ENCODE results near the gene PLXDC1. TPM values are rescaled to one million over a fixed set of nuclear protein-coding genes. Genes with fewer than 3 reads are reported as not detected.

Gene PLXDC1
- total and polyA plus RNA-seq, 2 experiments from 2014 or later, result 0.28 to 0.91 TPM

DNA sequence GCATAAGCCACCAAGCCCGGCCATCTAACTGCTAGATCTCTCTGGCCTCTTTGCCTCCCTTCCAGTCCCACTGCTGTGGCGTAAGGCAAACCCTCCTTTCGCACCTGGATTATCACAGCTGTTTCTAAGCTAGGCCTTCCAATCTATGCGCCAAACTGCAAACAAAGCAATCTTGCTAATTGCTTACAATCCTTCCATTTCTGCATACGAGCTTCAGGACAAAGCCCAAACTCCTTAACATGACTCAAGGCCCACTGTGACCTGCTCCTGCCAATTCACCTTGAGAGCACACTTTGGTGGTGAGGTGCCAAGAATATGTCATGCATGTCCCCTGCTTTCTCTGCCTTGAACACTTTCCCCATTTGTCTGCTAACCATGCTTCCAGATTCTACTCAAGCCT is 20.5 kb upstream of the PLXDC1 start (continued):
- TF ChIP-seq, protein P1, sequence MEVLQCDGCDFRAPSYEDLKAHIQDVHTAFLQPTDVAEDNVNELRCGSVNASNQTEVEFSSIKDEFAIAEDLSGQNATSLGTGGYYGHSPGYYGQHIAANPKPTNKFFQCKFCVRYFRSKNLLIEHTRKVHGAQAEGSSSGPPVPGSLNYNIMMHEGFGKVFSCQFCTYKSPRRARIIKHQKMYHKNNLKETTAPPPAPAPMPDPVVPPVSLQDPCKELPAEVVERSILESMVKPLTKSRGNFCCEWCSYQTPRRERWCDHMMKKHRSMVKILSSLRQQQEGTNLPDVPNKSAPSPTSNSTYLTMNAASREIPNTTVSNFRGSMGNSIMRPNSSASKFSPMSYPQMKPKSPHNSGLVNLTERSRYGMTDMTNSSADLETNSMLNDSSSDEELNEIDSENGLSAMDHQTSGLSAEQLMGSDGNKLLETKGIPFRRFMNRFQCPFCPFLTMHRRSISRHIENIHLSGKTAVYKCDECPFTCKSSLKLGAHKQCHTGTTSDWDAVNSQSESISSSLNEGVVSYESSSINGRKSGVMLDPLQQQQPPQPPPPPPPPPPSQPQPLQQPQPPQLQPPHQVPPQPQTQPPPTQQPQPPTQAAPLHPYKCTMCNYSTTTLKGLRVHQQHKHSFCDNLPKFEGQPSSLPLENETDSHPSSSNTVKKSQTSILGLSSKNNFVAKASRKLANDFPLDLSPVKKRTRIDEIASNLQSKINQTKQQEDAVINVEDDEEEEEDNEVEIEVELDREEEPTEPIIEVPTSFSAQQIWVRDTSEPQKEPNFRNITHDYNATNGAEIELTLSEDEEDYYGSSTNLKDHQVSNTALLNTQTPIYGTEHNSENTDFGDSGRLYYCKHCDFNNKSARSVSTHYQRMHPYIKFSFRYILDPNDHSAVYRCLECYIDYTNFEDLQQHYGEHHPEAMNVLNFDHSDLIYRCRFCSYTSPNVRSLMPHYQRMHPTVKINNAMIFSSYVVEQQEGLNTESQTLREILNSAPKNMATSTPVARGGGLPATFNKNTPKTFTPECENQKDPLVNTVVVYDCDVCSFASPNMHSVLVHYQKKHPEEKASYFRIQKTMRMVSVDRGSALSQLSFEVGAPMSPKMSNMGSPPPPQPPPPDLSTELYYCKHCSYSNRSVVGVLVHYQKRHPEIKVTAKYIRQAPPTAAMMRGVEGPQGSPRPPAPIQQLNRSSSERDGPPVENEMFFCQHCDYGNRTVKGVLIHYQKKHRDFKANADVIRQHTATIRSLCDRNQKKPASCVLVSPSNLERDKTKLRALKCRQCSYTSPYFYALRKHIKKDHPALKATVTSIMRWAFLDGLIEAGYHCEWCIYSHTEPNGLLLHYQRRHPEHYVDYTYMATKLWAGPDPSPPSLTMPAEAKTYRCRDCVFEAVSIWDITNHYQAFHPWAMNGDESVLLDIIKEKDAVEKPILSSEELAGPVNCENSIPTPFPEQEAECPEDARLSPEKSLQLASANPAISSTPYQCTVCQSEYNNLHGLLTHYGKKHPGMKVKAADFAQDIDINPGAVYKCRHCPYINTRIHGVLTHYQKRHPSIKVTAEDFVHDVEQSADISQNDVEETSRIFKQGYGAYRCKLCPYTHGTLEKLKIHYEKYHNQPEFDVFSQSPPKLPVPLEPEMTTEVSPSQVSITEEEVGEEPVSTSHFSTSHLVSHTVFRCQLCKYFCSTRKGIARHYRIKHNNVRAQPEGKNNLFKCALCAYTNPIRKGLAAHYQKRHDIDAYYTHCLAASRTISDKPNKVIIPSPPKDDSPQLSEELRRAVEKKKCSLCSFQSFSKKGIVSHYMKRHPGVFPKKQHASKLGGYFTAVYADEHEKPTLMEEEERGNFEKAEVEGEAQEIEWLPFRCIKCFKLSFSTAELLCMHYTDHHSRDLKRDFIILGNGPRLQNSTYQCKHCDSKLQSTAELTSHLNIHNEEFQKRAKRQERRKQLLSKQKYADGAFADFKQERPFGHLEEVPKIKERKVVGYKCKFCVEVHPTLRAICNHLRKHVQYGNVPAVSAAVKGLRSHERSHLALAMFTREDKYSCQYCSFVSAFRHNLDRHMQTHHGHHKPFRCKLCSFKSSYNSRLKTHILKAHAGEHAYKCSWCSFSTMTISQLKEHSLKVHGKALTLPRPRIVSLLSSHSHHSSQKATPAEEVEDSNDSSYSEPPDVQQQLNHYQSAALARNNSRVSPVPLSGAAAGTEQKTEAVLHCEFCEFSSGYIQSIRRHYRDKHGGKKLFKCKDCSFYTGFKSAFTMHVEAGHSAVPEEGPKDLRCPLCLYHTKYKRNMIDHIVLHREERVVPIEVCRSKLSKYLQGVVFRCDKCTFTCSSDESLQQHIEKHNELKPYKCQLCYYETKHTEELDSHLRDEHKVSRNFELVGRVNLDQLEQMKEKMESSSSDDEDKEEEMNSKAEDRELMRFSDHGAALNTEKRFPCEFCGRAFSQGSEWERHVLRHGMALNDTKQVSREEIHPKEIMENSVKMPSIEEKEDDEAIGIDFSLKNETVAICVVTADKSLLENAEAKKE (CRISPR knock-in tag; IDR thresholded peaks at IDR 0.05), result no peak
- TF ChIP-seq CREB1 (CRISPR knock-in tag; IDR thresholded peaks at IDR 0.05; ENCODE audit: low read depth), result no peak

DNA sequence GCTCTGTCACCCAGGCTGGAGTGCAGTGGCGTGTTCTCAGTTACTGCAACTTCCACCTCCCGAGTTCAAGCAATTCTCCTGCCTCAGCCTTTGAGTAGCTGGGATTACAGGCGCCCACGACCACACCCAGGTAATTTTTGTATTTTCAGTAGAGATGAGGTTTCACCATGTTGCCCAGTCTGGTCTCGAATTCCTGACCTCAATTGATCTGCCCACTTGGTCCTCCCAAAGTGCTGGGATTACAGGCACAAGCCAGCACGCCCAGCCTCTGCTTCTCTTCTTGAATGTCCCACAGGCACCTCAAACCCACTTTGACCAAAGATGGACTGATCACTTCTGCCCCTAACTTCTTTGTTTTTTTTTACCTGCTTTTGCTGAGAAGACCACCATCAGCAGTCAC is 19.1 kb upstream of the PLXDC1 start:
- H4K20me1 ChIP-seq (replicated peaks; ENCODE audit: insufficient read depth), result no peaks in the 10 kb centered on the region
- H3K27ac ChIP-seq (ENCODE audit: low read depth), result no peak overlapping the region
- Mint-ChIP-seq H3K9me3 (peaks cover 9% of the 10 kb centered on the region; the same call in 2 of the 3 replicates), H3K27ac (no peak overlapping the region), H3K4me3 (no peak overlapping the region), H3K4me1 (peaks cover 32% of the 10 kb centered on the region), H3K36me3 (ENCODE audit: low read depth) (peaks cover 10% of the 10 kb centered on the region; the same call in 1 of the 3 replicates), H3K27me3 (ENCODE audit: insufficient read depth, low read depth, poor library complexity) (peaks cover 20% of the 10 kb centered on the region)
- H3K9me2 ChIP-seq (ENCODE audit: insufficient read depth), result no peaks in the 10 kb centered on the region
- DNase-seq (ENCODE audit: low spot score) (no peak), ATAC-seq (no peak)
- peaks cover 8% of the 10 kb centered on the region for H3F3A ChIP-seq (replicated peaks; ENCODE audit: low read depth)
- H3K27me3 ChIP-seq (ENCODE audit: insufficient read depth), result peaks cover 26% of the 10 kb centered on the region
- H3K4me3 ChIP-seq, result no peak overlapping the region
- peaks cover 32% of the 10 kb centered on the region for H3K4me1 ChIP-seq (ENCODE audit: insufficient read depth)
- no peaks in the 10 kb centered on the region for H3K36me3 ChIP-seq (ENCODE audit: insufficient read depth)
- TF ChIP-seq EZH2 (IDR thresholded peaks at IDR 0.05; ENCODE audit: low read depth, unreplicated experiment), result no peak
- TF ChIP-seq ZNF114 (CRISPR knock-in tag; IDR thresholded peaks at IDR 0.05), result no peak
- no peak overlapping the region for H3K4me2 ChIP-seq
- H3K79me2 ChIP-seq (replicated peaks; ENCODE audit: insufficient read depth), result no peaks in the 10 kb centered on the region
- H2AFZ ChIP-seq, result no peak overlapping the region

DNA sequence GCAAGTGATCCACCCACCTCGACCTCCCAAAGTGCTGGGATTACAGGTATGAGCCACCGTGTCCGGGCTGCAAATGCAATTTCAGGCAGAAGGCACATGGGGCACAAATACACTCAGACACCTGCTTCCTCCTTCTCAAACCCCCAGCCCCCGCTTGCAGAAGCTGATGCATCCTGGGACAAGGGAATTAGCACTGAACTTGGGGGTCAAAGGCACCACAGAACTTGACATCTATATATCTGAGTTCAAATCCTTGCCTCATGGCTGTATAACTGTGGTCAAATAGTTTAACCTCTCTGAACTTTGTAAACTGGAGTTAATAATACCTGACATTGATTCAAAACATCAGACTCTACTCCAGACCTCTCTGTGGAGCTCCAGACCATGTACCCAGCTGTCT is 18.7 kb upstream of the PLXDC1 start:
- no peaks in the 10 kb centered on the region for H3K9me2 ChIP-seq (ENCODE audit: insufficient read depth)
- no peaks in the 10 kb centered on the region for H4K20me1 ChIP-seq (replicated peaks; ENCODE audit: insufficient read depth)
- Mint-ChIP-seq H3K27me3 (ENCODE audit: insufficient read depth, low read depth, poor library complexity) (peaks cover 24% of the 10 kb centered on the region), H3K36me3 (ENCODE audit: low read depth) (peaks cover 9% of the 10 kb centered on the region; the same call in 1 of the 3 replicates), H3K4me3 (no peak overlapping the region), H3K9me3 (peaks cover 9% of the 10 kb centered on the region; the same call in 2 of the 3 replicates), H3K4me1 (peaks cover 28% of the 10 kb centered on the region), H3K27ac (no peak overlapping the region)
- peaks cover 8% of the 10 kb centered on the region for H3F3A ChIP-seq (replicated peaks; ENCODE audit: low read depth)
- no peaks in the 10 kb centered on the region for H3K36me3 ChIP-seq (ENCODE audit: insufficient read depth)
- H3K4me2 ChIP-seq, result no peak overlapping the region
- no peak overlapping the region for H2AFZ ChIP-seq
- peaks cover 30% of the 10 kb centered on the region for H3K4me1 ChIP-seq (ENCODE audit: insufficient read depth)
- H3K27me3 ChIP-seq (ENCODE audit: insufficient read depth), result peaks cover 30% of the 10 kb centered on the region
- H3K27ac ChIP-seq (ENCODE audit: low read depth), result no peak overlapping the region
- DNase-seq (ENCODE audit: low spot score) (no peak), ATAC-seq (no peak)
- no peak overlapping the region for H3K4me3 ChIP-seq
- H3K79me2 ChIP-seq (replicated peaks; ENCODE audit: insufficient read depth), result no peaks in the 10 kb centered on the region
- TF ChIP-seq, protein P2, sequence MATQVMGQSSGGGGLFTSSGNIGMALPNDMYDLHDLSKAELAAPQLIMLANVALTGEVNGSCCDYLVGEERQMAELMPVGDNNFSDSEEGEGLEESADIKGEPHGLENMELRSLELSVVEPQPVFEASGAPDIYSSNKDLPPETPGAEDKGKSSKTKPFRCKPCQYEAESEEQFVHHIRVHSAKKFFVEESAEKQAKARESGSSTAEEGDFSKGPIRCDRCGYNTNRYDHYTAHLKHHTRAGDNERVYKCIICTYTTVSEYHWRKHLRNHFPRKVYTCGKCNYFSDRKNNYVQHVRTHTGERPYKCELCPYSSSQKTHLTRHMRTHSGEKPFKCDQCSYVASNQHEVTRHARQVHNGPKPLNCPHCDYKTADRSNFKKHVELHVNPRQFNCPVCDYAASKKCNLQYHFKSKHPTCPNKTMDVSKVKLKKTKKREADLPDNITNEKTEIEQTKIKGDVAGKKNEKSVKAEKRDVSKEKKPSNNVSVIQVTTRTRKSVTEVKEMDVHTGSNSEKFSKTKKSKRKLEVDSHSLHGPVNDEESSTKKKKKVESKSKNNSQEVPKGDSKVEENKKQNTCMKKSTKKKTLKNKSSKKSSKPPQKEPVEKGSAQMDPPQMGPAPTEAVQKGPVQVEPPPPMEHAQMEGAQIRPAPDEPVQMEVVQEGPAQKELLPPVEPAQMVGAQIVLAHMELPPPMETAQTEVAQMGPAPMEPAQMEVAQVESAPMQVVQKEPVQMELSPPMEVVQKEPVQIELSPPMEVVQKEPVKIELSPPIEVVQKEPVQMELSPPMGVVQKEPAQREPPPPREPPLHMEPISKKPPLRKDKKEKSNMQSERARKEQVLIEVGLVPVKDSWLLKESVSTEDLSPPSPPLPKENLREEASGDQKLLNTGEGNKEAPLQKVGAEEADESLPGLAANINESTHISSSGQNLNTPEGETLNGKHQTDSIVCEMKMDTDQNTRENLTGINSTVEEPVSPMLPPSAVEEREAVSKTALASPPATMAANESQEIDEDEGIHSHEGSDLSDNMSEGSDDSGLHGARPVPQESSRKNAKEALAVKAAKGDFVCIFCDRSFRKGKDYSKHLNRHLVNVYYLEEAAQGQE (IDR thresholded peaks at IDR 0.05; ENCODE audit: unreplicated experiment), result no peak
- TF ChIP-seq, protein P3, sequence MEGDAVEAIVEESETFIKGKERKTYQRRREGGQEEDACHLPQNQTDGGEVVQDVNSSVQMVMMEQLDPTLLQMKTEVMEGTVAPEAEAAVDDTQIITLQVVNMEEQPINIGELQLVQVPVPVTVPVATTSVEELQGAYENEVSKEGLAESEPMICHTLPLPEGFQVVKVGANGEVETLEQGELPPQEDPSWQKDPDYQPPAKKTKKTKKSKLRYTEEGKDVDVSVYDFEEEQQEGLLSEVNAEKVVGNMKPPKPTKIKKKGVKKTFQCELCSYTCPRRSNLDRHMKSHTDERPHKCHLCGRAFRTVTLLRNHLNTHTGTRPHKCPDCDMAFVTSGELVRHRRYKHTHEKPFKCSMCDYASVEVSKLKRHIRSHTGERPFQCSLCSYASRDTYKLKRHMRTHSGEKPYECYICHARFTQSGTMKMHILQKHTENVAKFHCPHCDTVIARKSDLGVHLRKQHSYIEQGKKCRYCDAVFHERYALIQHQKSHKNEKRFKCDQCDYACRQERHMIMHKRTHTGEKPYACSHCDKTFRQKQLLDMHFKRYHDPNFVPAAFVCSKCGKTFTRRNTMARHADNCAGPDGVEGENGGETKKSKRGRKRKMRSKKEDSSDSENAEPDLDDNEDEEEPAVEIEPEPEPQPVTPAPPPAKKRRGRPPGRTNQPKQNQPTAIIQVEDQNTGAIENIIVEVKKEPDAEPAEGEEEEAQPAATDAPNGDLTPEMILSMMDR (conservative IDR thresholded peaks at IDR 0.05; ENCODE audit: low read depth in 2 of 2), result no peak
- TF ChIP-seq NANOG (IDR thresholded peaks at IDR 0.05; ENCODE audit: borderline replicate concordance), result no peak
- TF ChIP-seq EZH2 (IDR thresholded peaks at IDR 0.05; ENCODE audit: low read depth, unreplicated experiment), result no peak
- no peak for TF ChIP-seq POLR2AphosphoS5 (IDR thresholded peaks at IDR 0.05; ENCODE audit: low read depth)
